ENCODE results near the gene WFIKKN2. TPM values are rescaled to one million over a fixed set of nuclear protein-coding genes. Genes with fewer than 3 reads are reported as not detected.

The WFIKKN2 gene
- total and polyA plus RNA-seq, 10 of the 15 experiments (the other 5 are each of a cell fraction or from before 2014, with no cell fraction given): 0.06 TPM; not detected in 9

- TF ChIP-seq KLF5 (IDR thresholded peaks at IDR 0.05; ENCODE audit: partially characterized antibody) (no peak), SIX5 (IDR thresholded peaks at IDR 0.05; ENCODE audit: low read depth, low read length, severe bottlenecking) (no peak), CBX5 (IDR thresholded peaks at IDR 0.05; ENCODE audit: low read depth) (no peak), RBBP5 (conservative IDR thresholded peaks at IDR 0.05) (no peak), SREBF1 (IDR thresholded peaks at IDR 0.05; ENCODE audit: low read length) (no peak)
These were observed 5.0 kb downstream of the WFIKKN2 start (continued) for GRCh38 chr17:50840311-50840851.

- no peak for DNase-seq (ENCODE audit: low read depth, low spot score)
- no peak; the same call in 2 of the 3 replicates for ATAC-seq
- 43% methylated on average over 11 of the region's 11 CpGs for WGBS (ENCODE audit: insufficient coverage, insufficient replicate concordance, low lambda C conversion rate, missing lambda C conversion rate)
- Histone ChIP-seq H3K9me3 (replicated peaks; ENCODE audit: control insufficient read depth, insufficient read depth, low read length) (no peaks in the 10 kb centered on the region), H3K9ac (ENCODE audit: control insufficient read depth, insufficient read depth, low read length) (no peak overlapping the region), H3K27ac (ENCODE audit: control insufficient read depth, insufficient read depth) (no peak overlapping the region), H3K27me3 (replicated peaks in 1 of 2; ENCODE audit: control insufficient read depth in 2 of 2, insufficient read depth in 2 of 2, low read length in 1 of 2) (no peaks in the 10 kb centered on the region; a peak in 2 of 4 replicates), H3K79me2 (ENCODE audit: control insufficient read depth, insufficient read depth, low read length) (no peaks in the 10 kb centered on the region), H2AFZ (ENCODE audit: control insufficient read depth, low read depth, low read length) (no peak overlapping the region), H3K36me3 (ENCODE audit: control insufficient read depth in 2 of 2, insufficient read depth in 2 of 2, low read length in 1 of 2) (no peaks in the 10 kb centered on the region), H3K4me1 (ENCODE audit: control insufficient read depth, insufficient read depth, low read length) (no peaks in the 10 kb centered on the region), H3K4me3 (no peak overlapping the region), H4K20me1 (ENCODE audit: control insufficient read depth, insufficient read depth) (no peaks in the 10 kb centered on the region), H3K4me2 (ENCODE audit: control insufficient read depth, insufficient read depth) (no peak overlapping the region)
- no TSS peak for BruUV-seq (replicated peaks)
- SMC1A ChIA-PET (ENCODE audit: uncharacterized antibody, unreplicated experiment): interaction anchor here (1.3 to 2.2 kb wide), 4 partner anchors 11 to 108 kb away, joined by 5 to 17 read pairs (median 10); no protein-coding TSS in a partner anchor
- in situ Hi-C loops (cut with MboI) (loop anchor here (5.0 kb wide), 1 partner anchor 59 kb away; no protein-coding TSS in a partner anchor), intact Hi-C loops (cut with micrococcal nuclease; ENCODE audit: unreplicated experiment) (no loop called here)
- no peak for FAIRE-seq
- CTCF ChIA-PET: interaction anchor here (0.8 to 8.1 kb wide), 18 partner anchors 9 to 424 kb away, joined by 3 to 84 read pairs (median 4); no protein-coding TSS in a partner anchor
- RAD21 ChIA-PET (ENCODE audit: unreplicated experiment): interaction anchor here (0.7 to 2.6 kb wide), 8 partner anchors 11 to 211 kb away, joined by 3 to 18 read pairs (median 4); partner anchors contain the start of gene TOB1
- POLR2A ChIA-PET: interaction anchor here (1.0 kb wide), 2 partner anchors 13 to 41 kb away, joined by 3 read pairs; no protein-coding TSS in a partner anchor
- TF ChIP-seq HDGF (IDR thresholded peaks at IDR 0.05) (no peak), RFX5 (IDR thresholded peaks at IDR 0.05; ENCODE audit: low read depth, low read length) (no peak), SIX5 (IDR thresholded peaks at IDR 0.05; ENCODE audit: low read depth, low read length, severe bottlenecking) (no peak), IKZF1 (conservative IDR thresholded peaks at IDR 0.05) (no peak), HDAC6 (IDR thresholded peaks at IDR 0.05; ENCODE audit: unreplicated experiment) (no peak), TCF12 (IDR thresholded peaks at IDR 0.05; ENCODE audit: low read depth, low read length) (no peak), CBX5 (IDR thresholded peaks at IDR 0.05; ENCODE audit: low read depth) (no peak), SRF (IDR thresholded peaks at IDR 0.05; ENCODE audit: low read depth in 2 of 2, low read length in 2 of 2) (no peak), DPF2 (IDR thresholded peaks at IDR 0.05) (no peak), ZNF687 (IDR thresholded peaks at IDR 0.05) (no peak), RBBP5 (conservative IDR thresholded peaks at IDR 0.05) (no peak), ZBTB4 (CRISPR knock-in tag; IDR thresholded peaks at IDR 0.05) (no peak), ZNF207 (IDR thresholded peaks at IDR 0.05; ENCODE audit: borderline replicate concordance) (no peak)
These were observed 6.0 kb downstream of the WFIKKN2 start for GRCh38 chr17:50841277-50841948.

Measured in GM12878 (cell line).